Neural cell (in vitro differentiated cells): ENCODE measurements around the gene SLC9B2. TPM values are rescaled to one million over a fixed set of nuclear protein-coding genes. Genes with fewer than 3 reads are reported as not detected.

ENCODE experiments used
- H2AFZ ChIP-seq: fragments of 200-600, 300-800 bp; sonication (generic), shearing (Covaris generic); 2 replicates; pipeline ENCODE4 v1.6.0; 2014; ENCODE audit warnings: low read depth, mild to moderate bottlenecking, antibody characterized with exemption, low read length, moderate library complexity
- H3F3A ChIP-seq: fragments of 200-600 bp; shearing (Covaris generic); 2 replicates; pipeline ENCODE4 v1.6.1; 2016; ENCODE audit warnings: mild to moderate bottlenecking, moderate library complexity, mixed read lengths, antibody characterized with exemption, low read length; ENCODE audit not compliant: insufficient read depth, poor library complexity, severe bottlenecking
- H3K27ac ChIP-seq: fragments of 200-600, 300-800 bp; sonication (generic), shearing (Covaris generic); 2 replicates; pipeline ENCODE4 v1.5.1; 2014; ENCODE audit warnings: mild to moderate bottlenecking, low read length, moderate library complexity
- H3K27me3 ChIP-seq: fragments of 300-800, 200-600 bp; sonication (generic), shearing (Covaris generic); 2 replicates; pipeline ENCODE4 v1.6.0; 2014; ENCODE audit warnings: mild to moderate bottlenecking, low read depth, low read length, moderate library complexity; ENCODE audit not compliant: insufficient read depth
- H3K36me3 ChIP-seq: fragments of 300-800, 200-600 bp; sonication (generic), shearing (Covaris generic); 2 replicates; pipeline ENCODE4 v1.5.1; 2014; ENCODE audit warnings: mild to moderate bottlenecking, antibody characterized with exemption, low read length, moderate library complexity; ENCODE audit not compliant: insufficient read depth
- H3K4me2 ChIP-seq: fragments of 300-800, 200-600 bp; sonication (generic), shearing (Covaris generic); 2 replicates; pipeline ENCODE4 v1.6.0; 2014; ENCODE audit warnings: mild to moderate bottlenecking, low read length
- H3K4me3 ChIP-seq: fragments of 300-800, 200-600 bp; sonication (generic), shearing (Covaris generic); 2 replicates; pipeline ENCODE4 v1.5.1; 2014; ENCODE audit warnings: mild to moderate bottlenecking, low read length, moderate library complexity
- H3K79me2 ChIP-seq: fragments of 200-600 bp; shearing (Covaris generic); replicated peaks from 2 replicates; pipeline ENCODE4 v1.6.0; 2014; ENCODE audit warnings: mild to moderate bottlenecking, low read length, moderate library complexity; ENCODE audit not compliant: insufficient read depth
- H3K9ac ChIP-seq: fragments of 300-800, 200-600 bp; sonication (generic), shearing (Covaris generic); 2 replicates; pipeline ENCODE4 v1.6.1; 2016; ENCODE audit warnings: mild to moderate bottlenecking, low read length, mixed read lengths
- H3K9me2 ChIP-seq: fragments of 200-600 bp; shearing (Covaris generic); 2 replicates; pipeline ENCODE4 v1.6.1; 2016; ENCODE audit warnings: mild to moderate bottlenecking, low read length, mixed read lengths; ENCODE audit not compliant: insufficient read depth
- H3K9me3 ChIP-seq: fragments of 200-600, 300-800 bp; sonication (generic), shearing (Covaris generic); 2 replicates; pipeline ENCODE4 v1.6.1; 2016; ENCODE audit warnings: mild to moderate bottlenecking, mixed run types, low read length, moderate library complexity, mixed read lengths
- H4K20me1 ChIP-seq: fragments of 200-600 bp; shearing (Covaris generic); 2 replicates; pipeline ENCODE4 v1.6.1; 2016; ENCODE audit warnings: mild to moderate bottlenecking, mixed run types; ENCODE audit not compliant: insufficient read depth
- CTCF ChIP-seq: fragments of 450-650 bp; IDR thresholded peaks from 2 replicates; pipeline ENCODE4 v1.5.1; 2014; ENCODE audit warnings: antibody characterized with exemption, mild to moderate bottlenecking, moderate library complexity; ENCODE audit not compliant: poor library complexity, severe bottlenecking
- EP300 ChIP-seq: fragments of 450-650 bp; conservative IDR thresholded peaks from 2 replicates; pipeline ENCODE4 v1.6.1; 2014; ENCODE audit warnings: antibody characterized with exemption, mild to moderate bottlenecking, moderate library complexity; ENCODE audit not compliant: poor library complexity, severe bottlenecking
- EZH2 ChIP-seq: fragments of 200-600, 300-800 bp; shearing (Covaris generic), sonication (generic); IDR thresholded peaks from 2 replicates; pipeline ENCODE4 v1.6.1; 2014; ENCODE audit warnings: antibody characterized with exemption, low read length, borderline replicate concordance, mild to moderate bottlenecking; ENCODE audit not compliant: insufficient read depth, poor library complexity, severe bottlenecking
- MXI1 ChIP-seq: fragments of 450-650 bp; conservative IDR thresholded peaks from 2 replicates; pipeline ENCODE4 v1.6.1; 2014; ENCODE audit warnings: antibody characterized with exemption, mild to moderate bottlenecking; ENCODE audit not compliant: poor library complexity, severe bottlenecking
- POLR2AphosphoS5 ChIP-seq: IDR thresholded peaks from 2 replicates; pipeline ENCODE4 v1.6.1; 2012
- RAD21 ChIP-seq: fragments of 450-650 bp; conservative IDR thresholded peaks from 2 replicates; pipeline ENCODE4 v1.6.1; 2014; ENCODE audit warnings: antibody characterized with exemption, mild to moderate bottlenecking, moderate library complexity
- REST ChIP-seq: IDR thresholded peaks from 2 replicates; pipeline ENCODE4 v1.6.1; 2012; ENCODE audit warnings: borderline replicate concordance
- SMC3 ChIP-seq: fragments of 450-650 bp; conservative IDR thresholded peaks from 2 replicates; pipeline ENCODE4 v1.6.1; 2014; ENCODE audit warnings: antibody characterized with exemption, mild to moderate bottlenecking, moderate library complexity; ENCODE audit not compliant: poor library complexity
- TAF1 ChIP-seq: IDR thresholded peaks from 2 replicates; pipeline ENCODE4 v1.6.1; 2012; ENCODE audit warnings: low read depth
- polyA plus RNA-seq: library from polyadenylated mRNA; depleted of rRNA; stranded (reverse); fragments of >200 nt; gene quantifications from 2 replicates; pipeline ENCODE4 v1.2.3, GENCODE V29; 2014

SLC9B2 gene
- polyA plus RNA-seq, 1 donor from 2014 or later, result 46.3 TPM

- TF ChIP-seq SMC3, result no peak
- no peak for TF ChIP-seq CTCF
- TF ChIP-seq TAF1, result no peak
- no peak for TF ChIP-seq EZH2
- no peak for TF ChIP-seq REST
- no peak for TF ChIP-seq POLR2AphosphoS5
- TF ChIP-seq MXI1, result no peak
- TF ChIP-seq EP300, result no peak
- no peak for TF ChIP-seq RAD21
- H3K79me2 ChIP-seq, result no peaks in the 10 kb centered on the region
Observed at GRCh38 chr4:103123114-103123513, 46.6 kb upstream of the SLC9B2 start.

GRCh38 chr4:103118166-103118565, 41.6 kb upstream of the SLC9B2 start:
- no peak for TF ChIP-seq SMC3
- TF ChIP-seq TAF1, result no peak
- TF ChIP-seq EZH2, result no peak
- no peak for TF ChIP-seq MXI1
- TF ChIP-seq RAD21, result no peak
- TF ChIP-seq POLR2AphosphoS5, result no peak
- TF ChIP-seq REST, result no peak
- TF ChIP-seq EP300, result no peak
- no peak for TF ChIP-seq CTCF
- H2AFZ ChIP-seq, result no peak overlapping the region
- no peaks in the 10 kb centered on the region for H3F3A ChIP-seq
- no peak overlapping the region for H3K27ac ChIP-seq
- no peaks in the 10 kb centered on the region for H3K36me3 ChIP-seq
- no peak overlapping the region for H3K4me2 ChIP-seq
- H3K9me3 ChIP-seq, result no peaks in the 10 kb centered on the region
- H3K79me2 ChIP-seq, result no peaks in the 10 kb centered on the region
- H4K20me1 ChIP-seq, result no peaks in the 10 kb centered on the region
- H3K4me3 ChIP-seq, result no peak overlapping the region
- no peaks in the 10 kb centered on the region for H3K27me3 ChIP-seq
- no peaks in the 10 kb centered on the region for H3K9me2 ChIP-seq
- H3K9ac ChIP-seq, result no peak overlapping the region

More at GRCh38 chr4:103123114-103123513, 46.6 kb upstream of the SLC9B2 start:
- Histone ChIP-seq H2AFZ (no peak overlapping the region), H3K9me3 (no peaks in the 10 kb centered on the region), H3K4me3 (no peak overlapping the region), H3K27ac (no peak overlapping the region), H3K9ac (no peak overlapping the region), H4K20me1 (no peaks in the 10 kb centered on the region), H3K27me3 (no peaks in the 10 kb centered on the region), H3K9me2 (no peaks in the 10 kb centered on the region), H3K36me3 (no peaks in the 10 kb centered on the region), H3F3A (no peaks in the 10 kb centered on the region), H3K4me2 (no peak overlapping the region)
